Smooth muscle cell of the brain vasculature (primary cell): Measurements from ENCODE around the gene CENPK.
"Not testable (repeated sequence)": the region's sequence is repeated elsewhere in the genome, so short reads cannot be mapped to it uniquely, and the experiment has no call there.

Source experiments
- DNase-seq: peaks from one replicate; pipeline ENCODE4 v3.0.0-alpha.2; 2012; ENCODE audit warnings: low read depth, low spot score

Gene CENPK

DNA sequence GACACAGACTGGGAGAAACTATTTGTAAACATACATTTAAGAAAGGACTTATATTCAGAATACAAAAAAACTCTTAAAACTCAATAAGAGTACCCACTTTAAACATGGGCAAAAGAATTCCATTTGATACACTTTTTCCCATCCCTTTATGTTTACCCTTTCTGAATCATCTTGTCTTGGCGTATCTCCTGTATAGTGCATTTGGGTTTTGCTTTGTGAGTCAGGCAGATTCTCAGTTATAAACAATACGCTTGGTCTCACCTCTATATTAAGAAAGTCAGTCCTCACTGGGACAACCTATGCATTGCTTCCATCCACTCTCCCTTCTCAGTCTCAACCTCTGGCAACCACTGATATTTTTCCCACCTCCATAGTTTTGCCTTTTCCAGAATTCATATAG lies 54.0 kb downstream of the CENPK start:
- no peak for DNase-seq

DNA sequence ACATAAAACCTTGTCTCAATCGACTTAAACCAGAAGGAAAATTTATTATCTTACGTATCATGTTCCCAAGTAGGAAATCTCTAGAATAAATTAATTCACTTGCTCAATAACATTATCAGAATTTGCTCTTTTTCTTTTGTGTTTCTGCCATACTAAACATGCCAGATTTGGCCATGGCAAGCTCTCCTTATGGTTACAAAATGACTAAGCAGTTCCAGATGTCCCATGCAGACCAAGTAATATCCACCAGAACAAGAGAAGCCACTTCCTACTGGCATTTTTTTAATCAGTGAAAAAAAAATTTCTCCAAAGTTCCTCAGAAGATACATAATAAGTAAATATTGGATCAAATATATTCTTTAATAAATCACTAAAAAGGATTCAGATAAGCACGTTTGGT lies 56.0 kb downstream of the CENPK start:
- DNase-seq = peak; percentile 15

DNA sequence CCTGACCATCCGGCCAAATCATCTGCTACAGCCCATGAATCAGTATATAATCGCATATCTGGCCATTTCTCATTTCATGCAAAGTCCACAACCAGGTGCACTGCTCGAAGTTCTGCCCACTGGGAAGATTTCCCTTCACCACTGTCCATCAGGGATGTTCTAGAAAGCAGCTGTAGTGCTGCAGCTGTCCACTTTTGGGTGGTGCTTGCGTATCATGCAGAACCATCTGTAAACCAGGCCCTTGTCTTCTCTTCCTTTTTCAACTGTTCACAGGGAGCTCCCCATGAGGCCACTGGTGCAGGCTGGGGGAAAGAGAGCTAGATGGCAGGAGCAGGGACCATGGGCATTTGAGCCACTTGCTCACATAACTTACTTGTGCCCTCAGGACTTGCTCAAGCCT lies 73.8 kb downstream of the CENPK start:
- no peak for DNase-seq

DNA sequence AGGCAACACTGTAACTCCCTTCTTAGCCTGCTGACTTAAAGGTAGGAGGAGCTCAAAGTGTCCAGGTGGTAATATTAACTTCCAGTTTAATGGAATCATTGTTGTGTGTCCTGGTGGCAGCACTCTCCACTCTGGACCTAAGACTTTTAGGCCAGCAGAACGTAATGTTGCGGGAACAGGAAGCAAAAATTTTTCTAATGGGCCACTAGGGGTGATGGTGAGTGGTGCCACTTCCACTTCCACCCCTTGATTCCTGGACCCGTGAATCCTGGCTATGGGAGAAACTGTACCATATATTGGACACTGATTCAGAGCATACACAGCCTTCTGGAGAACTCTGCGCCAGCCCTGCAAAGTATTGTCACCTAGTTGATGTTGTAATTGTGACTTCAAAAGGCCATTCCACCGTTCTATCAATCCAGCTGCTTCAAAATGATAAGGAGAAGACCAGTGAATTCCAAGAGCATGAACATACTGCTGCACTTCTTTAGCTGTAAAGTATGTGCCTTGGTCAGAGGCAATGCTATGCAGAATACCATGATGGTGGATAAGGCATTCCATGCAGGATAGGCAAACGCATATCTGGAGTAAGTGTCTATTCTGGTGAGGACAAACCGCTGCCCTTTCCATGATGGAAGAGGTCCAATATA lies 74.8 kb downstream of the CENPK start:
- not testable (repeated sequence) for DNase-seq

DNA sequence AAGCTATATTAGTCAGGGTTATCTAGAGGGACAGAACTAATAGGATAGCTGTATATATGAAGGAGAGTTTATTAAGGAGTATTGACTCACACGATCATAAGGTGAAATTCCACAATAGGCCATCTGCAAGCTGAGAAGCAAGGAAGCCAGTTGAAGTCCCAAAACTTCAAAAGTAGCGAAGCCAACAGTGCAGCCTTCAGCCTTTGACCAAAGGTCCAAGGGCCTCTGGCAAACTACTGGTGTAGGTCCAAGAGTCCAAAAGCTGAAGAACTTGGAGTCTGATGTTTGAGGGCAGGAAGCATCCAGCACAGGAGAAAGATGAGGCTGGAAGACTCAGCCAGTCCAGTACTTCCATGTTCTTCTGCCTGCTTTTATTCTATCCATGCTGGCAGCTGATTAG lies 76.2 kb downstream of the CENPK start:
- DNase-seq = not testable (repeated sequence)

DNA sequence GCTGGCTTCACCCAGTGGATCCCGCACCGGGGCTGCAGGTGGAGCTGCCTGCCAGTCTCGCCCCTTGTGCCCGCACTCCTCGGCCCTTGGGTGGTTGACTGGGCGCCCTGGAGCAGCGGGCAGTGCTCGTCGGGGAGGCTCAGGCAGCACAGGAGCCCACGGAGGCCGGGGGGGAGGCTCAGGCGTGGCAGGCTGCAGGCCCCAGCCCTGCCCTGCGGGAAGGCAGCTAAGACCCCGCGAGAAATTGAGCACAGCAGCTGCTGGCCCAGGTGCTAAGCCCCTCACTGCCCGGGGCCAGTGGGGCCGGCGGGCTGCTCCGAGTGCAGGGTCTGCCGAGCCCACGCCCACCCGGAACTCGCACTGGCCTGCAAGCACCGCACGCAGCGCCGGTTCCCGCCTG lies 77.6 kb downstream of the CENPK start:
- DNase-seq = no peak

DNA sequence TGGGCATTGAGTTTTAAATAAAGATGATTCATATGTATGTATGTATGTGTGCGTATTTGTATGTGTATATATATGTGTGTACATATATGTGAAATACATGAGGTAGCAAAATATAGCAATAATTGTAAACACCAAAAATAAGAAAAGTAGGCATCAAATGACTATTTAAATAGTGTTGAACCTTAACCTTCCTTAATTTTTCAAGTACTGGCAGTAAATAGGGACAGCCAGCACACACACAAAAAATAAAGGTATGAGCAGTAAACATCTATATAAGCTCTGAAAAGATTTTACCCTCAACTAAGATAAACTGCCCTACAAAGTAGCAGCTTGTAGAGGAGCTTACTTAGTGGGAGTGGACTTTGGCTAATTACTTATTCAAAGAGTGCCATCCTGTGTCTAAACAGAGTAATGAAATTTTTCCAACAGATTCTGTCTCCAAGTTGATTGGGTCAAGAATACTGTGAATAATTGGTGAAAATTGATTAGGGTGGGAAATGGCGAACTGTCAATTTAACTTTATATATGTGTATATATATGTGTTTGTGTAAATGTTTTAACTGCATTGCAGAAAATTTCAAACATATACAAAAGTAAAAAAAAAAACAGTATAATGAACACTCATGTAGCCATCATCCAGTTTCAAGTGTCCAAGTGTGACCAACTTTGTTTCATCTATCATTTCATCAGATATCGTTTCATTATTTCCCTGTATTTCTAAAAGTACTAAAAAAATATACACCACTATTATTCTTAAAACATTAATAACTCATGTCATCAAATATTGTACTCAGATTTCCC lies 79.2 kb downstream of the CENPK start:
- DNase-seq = no peak

DNA sequence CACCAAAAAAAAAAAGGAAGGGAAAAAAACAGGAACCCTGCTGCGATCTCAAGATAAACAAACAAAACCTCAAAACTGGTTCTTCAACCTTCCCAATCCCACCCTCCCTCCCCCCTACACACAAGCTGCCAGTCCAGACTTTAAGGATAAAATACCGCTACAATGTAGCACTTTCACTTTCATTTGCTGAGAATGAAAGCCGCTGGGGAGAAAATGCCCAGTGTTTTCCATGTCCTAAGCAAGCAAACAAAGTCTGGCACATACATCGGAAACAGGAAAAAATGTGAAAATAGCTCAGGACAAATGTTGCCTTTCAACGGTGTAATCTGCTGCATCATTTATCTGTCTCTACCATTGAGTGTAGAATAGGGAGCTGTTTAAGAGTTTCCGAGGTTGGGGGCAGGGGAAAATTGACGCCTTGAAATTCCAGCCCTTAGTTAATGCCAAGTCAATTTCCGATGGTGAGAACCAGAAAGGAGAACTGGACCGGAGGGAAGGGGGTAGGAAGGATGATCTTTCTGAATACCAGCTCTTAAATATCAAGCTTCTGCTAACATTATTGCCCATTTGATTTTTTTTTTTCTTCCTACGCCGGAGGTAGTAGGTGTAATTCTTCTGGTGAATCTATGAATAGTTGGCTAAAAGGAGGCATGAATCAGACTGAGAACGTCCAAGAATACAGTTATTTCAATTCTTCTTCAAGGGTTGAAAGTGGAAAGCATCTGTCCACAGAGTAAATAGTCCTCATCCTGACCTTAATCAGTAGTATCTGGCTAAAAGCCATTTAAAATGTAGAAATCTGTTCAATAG lies 80.0 kb downstream of the CENPK start:
- peak; percentile 64 for DNase-seq

DNA sequence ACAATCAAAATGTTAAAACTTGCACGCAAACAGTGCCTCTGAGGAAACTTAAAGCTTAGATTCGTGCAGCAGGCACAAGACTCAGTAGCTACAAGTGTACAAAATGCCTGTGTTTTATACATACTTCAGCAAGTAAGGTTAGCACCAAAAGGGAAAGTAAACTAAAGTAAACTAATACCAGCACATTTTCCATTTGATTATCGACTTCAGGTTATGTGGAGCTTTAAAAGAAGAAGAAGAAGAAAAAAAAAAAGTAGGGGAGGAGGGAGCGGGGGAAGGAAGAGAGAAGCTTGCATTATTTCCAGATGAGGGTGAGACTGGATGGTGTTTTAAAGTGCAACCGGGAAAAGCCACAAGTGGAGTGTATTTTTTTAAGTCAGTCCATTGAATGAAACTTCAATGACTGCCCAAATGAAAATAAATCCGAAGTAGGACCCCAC lies 80.7 kb downstream of the CENPK start:
- no peak for DNase-seq

DNA sequence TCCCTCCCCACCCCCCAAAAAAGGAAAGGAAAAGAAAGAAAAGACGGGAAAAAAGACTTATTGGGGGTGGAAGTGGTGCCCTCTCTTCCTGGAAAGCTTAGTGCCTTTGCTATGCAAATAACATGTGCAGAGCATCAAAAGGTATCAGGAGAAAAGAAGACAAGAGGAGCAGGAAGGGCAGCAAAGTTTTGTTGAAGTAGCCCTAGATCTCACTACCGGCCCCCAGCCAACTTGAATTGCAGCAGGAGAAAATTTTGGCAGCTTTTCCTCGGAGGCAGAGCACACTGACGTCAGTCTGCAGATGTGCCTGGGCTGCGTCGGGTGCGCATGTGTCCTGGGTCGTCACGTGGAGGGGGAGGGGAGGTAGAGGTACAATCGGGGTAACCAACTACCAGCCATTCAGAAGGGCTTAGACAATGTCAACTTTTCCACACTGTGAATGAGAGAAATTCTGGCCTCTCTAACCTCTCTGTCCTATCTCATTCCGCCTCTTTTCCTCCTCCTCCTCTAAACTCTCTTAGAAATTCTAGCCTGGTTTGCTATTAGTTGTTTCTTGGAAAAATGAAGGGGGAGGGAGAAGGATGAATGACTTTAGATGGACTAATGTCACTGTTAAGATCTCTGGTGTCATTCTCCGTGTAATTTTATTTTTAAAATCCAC lies 81.2 kb downstream of the CENPK start, which contains the start of gene ADAMTS6:
Gene ADAMTS6 (minus strand): TSS at position 286 of the 661 bp plus-strand sequence. CDS start 8,247 bp downstream, outside the sequence.
- DNase-seq = peak; percentile 83

DNA sequence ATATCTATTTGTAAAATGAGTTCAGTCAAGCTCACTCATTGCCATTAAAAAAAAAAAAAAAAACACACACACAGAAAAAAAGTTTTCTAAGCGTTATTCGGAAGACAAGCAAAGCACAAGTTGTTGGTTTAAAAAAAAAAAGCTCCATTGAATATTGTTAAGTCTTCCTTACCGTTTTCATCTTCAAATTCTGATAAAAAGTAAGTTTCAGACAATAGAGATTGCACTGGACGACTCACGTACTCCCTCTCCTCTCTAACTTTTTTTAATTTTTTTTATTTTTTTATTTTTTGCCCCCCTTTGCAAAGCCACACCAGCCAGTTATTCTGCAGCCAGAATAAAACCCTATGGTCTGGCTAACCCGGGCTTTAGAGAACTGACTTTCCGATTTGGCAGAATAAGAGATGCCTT lies 81.8 kb downstream of the CENPK start:
- DNase-seq = no peak

DNA sequence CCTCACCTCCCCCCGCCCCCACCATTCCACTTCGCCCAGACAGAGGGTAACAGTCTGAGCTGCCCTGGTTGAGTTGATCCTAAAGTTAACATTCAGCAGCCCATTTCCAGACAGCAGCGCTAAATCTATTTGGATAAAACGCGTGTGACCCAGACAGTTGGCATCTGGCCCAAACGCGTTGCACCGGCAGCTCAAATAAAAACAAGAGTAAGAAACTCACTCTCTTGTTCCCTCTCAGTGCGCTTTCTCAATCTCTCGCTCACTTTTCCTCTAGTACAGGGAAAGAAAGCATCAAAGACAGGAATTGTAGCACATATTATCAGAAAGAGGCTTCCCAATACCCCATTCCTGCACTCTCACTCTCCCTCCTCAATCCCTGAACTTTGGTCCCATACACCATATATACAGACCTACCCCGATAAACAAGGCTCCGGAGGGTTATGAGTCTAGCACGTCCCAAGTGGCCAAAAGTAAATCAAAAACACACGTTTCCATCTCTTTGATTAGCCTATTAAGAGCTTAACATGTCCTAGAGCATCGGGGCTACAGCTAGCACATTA lies 82.6 kb downstream of the CENPK start:
- DNase-seq = peak; percentile 46

DNA sequence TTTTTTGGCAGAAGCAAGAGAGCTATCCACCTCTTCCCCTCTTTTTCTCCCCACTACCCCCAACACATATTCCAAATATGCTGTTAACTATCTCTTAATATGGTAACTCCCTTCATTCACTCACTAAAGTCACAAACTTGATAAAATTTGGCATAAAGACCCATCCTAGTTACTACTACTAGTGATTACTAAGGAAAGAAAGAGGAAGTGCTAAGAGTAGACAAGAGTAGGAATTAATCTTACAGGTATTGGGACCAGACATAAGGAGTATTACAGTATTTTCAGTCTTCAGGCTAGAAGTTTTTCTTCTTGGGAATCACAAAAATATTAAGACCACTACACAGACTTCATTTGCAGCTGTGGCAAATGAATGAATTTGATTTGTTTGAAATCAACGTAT lies 83.4 kb downstream of the CENPK start:
- no peak for DNase-seq

DNA sequence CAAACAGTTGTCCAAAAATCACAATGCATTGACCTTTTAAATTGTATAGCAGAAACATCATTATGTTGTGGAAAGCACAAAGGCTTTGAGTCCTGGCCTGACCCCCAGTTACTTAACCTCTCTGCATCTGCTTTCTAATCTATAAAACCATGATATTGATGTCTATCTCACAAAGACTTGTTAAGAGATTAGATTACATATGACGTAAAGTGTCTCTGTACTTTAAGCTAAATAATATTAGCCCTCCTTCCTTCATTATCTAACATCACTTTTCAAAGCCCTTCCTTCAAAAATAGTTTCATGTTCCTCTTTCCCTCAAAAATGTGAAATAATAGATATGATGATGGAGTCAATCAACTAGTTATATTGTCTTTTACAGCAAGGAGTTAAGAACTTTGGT lies 84.6 kb downstream of the CENPK start:
- DNase-seq = no peak

DNA sequence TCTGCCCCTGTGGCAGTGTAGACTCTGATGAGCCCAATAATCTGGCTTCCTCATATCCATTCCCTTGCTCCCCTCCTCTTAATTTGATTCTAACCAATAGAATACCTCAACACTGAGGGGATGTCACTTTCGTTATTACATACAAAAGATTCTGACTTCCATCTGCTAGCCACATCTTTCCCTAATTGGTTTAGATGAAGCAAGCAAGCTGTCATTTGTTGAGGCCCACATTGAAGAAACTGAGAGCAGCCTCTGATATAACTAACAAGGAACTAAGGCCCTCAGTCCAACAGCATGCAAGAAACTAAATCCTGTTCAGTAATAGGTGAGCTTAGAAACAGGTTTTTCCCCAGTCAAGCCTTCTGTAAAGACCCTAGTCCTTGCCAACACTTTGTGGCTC lies 87.1 kb downstream of the CENPK start:
- no peak for DNase-seq

DNA sequence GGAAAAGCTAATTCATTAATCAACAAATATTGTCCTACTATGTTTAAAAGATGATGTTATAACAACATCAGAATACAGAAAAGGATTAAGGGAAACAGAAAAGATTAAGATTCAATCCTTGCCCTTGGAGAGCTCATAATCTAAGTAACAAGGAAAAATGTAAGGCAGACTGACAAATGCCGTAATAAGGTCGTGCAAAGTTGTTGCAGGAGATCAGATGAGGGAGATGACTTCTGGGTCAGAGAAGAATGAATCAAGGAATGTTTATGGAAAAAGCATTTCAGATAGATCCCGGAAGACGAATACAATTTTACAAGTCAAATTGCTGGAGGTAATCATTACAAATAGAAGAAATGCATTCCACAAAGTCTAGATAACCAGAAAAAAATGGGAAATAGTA lies 87.6 kb downstream of the CENPK start:
- no peak for DNase-seq

DNA sequence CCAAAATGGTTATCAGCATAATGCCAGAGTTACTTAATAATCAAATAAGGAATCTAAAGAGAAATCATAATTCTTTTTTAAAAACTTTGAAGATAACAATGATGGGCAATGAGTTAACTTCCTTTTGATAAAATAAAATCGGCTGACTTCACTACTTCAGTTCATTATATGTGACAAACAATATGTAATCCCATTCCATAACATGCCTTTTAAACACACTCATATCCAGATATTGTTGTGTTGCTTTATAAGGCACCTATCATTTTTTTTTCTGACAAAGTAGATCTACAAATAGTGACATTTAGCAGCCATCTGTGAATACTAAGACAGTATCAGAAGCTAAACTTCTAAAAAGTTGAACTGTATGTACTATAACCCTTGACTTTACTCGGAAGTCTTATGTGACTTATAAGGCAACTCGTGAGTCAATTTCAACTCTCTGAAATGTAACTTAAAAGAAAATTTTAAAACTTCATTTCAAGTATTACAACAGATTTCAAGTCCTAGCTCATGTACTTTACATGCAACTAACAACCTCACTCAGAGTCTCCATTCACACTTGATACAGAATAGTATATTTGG lies 88.7 kb downstream of the CENPK start:
- DNase-seq = no peak

DNA sequence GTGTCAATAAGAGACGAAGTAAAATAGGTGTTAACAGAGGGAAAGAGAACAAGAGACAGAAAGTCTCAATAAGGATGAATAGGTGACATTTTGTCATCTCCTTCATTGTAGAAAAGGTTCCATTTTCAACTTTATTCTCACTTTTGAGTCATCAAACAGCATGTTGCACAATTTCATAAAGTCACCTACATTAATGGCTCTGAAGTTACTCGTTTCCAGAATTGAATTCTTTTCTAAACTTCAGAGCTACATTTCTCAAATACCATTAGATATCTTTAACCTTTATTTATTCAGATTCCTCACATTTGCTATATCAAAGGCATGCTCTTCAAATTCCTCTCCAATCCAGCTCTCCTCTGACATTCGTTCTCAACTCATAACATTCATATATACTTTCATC lies 94.3 kb downstream of the CENPK start:
- DNase-seq = no peak
